Forelimb muscle (tissue), 1 donor: ENCODE results near the gene RAB35. TPM values are rescaled to one million over a fixed set of nuclear protein-coding genes. Genes with fewer than 3 reads are reported as not detected.
A peak's percentile ranks its signal among the peaks of the same experiment; 100 is the strongest.

Experiments
- DNase-seq: peaks from one replicate; pipeline ENCODE4 v3.0.0-alpha.2; 2013; ENCODE audit warnings: low read depth
- polyA plus RNA-seq: library from polyadenylated mRNA; unstranded; fragments of 120-200 nt; gene quantifications from one replicate; pipeline ENCODE4 v1.2.1, GENCODE V29; 2013; ENCODE audit not compliant: insufficient read length

Gene RAB35
- polyA plus RNA-seq, 1 donor: 31.5 TPM

GRCh38 chr12:120132863-120133385, 16.4 kb upstream of the RAB35 start:
- DNase-seq: no peak

- no peak for DNase-seq
Observed at GRCh38 chr12:120132054-120132836, 15.7 kb upstream of the RAB35 start.

DNA sequence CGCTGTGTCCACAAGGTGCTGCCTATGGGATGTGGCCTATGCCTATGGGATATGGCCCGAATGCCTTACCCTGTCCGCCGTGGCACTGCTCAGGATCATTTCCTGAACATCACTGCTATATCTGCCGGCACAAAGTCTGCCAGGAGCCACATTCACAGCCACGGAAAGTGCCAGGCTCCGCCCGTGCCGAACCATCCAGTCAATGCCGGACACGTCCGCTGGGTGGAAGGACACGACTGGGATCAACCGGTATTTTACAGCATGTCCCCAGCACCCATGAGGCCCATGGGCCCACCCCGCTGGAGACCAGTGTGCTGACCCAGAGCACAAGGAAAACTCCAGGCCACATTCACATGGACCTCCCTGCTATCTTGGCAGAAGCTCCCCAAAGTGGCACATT, 14.6 kb upstream of the RAB35 start:
- DNase-seq: no peak

DNA sequence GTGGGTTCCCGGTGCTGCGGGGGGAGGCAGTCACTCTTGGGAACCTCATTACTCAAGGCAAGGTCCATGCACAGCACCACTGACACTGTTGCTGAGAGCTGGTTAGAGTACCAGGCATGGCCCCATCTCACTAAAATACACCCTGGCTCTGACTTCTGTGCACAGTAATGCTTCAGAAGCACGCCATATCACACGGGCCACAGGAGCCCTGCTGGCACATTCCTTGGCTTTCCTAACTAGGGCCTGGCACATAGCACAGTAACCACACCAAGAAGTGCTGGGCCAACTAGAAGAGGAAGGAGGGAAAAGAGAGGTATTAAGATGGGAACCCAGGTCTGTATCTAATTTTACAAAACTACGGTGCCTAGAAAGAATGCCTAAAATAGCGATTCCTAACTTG, 13.5 kb upstream of the RAB35 start:
- DNase-seq: no peak

GRCh38 chr12:120126635-120127005, 10.1 kb upstream of the RAB35 start:
- DNase-seq: no peak

- no peak for DNase-seq
Observed at GRCh38 chr12:120125792-120126634, 9.5 kb upstream of the RAB35 start.

DNA sequence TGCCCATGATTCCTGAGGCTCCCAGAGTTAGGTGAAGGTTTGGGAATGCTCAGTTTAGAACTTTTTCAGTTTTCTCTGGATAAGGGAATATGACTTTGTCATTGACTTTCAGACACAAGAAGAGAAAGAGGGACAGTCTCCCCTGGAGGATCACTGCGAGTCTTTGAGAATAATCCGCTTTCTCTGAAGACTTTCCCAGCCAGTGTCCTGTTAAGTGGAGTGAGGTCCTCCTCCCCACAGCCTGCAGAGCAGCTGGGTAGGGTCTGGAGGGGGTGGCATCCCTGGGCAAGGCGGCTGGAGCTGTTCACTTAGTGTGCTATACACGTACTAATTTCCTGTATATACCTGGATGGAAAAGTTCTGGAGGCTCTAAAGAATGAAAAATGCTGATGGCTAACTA, 8.5 kb upstream of the RAB35 start:
- no peak for DNase-seq

GRCh38 chr12:120121766-120122293, 5.3 kb upstream of the RAB35 start:
- DNase-seq: no peak

- DNase-seq: no peak
Observed at GRCh38 chr12:120121343-120121742, 4.8 kb upstream of the RAB35 start.

- DNase-seq: no peak
Observed at GRCh38 chr12:120119271-120119973, 2.9 kb upstream of the RAB35 start.

DNA sequence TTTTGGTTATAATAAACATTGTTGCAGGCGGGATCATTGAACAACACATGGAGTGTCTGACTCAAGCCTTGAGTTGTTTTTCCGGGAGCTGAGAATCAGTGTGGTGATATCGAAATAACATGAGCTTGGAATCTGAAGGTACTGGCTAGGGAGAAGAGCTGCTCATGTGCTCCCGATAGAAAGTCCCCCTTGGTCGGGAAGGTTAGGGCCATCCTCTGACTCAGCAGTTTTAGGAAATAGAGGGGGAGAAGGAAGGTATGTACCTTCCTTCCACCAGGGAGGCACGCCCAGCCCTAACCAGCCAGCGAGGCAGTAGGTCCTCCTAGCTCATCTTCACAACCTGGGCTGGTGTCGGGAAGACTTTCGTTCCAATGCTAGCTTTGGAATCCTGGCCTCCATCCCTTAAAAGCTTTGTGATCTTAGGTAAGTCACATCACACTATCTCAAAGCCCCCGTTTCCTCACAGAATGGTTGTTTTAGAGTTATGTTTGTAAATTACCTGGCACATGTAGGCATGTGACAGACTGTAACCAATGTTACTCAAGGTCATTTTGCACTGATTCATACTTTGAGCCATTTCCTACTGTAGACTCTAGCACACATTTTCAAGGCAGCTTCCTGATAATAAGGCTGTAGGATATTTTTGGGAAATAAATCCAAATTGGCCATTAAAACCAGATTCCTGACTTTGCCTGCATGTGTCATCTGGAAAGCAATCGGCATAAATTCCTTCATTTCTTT, 1.9 kb upstream of the RAB35 start:
- no peak for DNase-seq

- no peak for DNase-seq
Observed at GRCh38 chr12:120117961-120118320, 1.4 kb upstream of the RAB35 start.

DNA sequence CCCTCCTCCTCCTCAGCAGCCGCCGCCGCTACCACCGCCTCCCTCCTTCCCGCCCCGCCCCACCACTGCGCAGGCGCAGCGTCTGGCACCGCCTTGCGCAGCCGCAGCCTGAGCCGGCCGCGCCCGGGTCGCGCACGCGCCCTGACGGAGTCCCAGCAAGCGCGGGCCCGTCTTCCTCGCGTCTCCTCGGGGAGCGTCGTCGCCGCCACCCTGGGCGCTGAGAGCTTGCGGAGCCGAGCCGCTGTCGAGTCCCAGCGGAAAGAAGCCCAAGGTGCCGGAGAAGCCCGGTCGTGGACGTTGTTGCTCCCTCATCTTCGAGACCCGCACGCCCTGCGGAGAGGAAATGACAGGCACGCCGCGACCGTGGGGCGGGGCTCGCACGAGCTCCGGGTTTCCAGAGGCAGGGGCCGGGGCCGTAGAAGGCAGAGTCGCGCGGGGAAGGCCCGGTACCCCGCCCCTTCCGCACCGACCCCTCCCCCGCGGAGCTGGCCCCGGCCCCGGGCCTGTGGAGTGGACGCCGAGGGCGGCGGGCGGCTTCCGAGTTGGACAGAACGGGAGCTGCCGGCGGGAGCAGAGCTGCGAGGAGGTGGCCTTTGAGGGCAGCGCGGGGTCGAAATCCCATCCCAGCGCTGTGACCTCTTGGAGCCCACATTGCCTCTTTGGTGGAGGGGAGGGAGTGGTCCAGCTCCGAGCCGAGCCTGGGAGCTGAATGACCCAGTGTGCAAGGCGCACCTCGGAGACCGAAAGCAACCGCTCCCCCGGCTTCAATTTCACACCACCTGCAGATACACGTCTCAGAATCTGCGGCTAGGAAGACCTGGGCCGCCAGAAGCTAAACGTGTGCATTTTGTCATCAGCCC, 469 bp upstream of the RAB35 start:
- DNase-seq: peak; percentile 74

DNA sequence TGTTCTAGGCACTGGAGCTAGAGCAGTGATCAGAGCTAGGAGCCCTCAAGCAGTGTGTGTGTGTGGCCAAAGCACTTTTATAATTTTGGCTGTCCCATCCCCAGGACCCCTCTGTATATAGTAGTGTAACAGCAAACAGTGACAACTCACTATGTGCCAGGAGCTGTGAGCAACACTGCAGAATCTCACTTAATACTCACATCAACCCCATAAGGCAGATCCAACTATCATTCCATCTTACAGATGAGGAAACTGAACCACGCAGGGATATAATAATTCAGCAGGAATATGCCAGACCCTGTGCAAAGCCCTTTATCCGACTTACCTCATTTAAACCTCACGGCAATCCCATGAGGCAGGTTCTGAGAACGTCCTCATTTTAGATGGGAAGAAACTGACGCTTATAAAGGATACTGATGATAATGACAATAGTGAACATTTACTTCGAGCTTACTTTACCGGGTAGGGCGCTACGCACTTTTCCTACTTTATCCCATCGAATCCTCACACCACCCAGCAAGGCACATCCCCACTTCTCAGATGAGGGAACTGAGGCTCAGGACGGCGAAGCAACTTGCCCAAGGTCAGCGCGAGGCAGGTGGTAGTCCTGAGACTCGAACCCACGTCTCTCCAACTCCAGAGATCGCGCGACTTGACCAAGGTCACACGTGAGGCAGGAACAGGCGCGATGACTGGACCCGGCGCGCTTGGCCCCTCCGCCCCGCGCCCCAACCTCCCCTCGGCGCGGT, 687 bp downstream of the RAB35 start:
- DNase-seq: no peak

DNA sequence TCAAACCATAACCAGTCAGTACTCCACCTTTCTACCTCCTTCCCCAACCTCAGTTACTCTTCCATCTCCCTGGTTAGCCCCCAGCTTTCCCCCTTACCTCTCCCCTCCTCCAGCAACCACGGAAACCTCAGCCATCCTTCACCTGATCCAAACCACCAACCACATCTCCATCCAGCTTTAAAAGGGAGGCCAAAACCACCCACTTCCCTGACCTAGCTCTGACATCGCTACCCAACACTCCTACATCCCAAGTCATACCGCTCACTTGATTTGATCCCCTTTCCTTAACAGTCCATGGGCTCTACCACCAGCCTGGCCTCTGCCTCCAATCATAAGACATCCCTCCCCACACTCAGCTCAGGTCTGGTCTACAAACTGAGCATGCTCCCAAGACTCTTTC, 1.5 kb downstream of the RAB35 start:
- no peak for DNase-seq

DNA sequence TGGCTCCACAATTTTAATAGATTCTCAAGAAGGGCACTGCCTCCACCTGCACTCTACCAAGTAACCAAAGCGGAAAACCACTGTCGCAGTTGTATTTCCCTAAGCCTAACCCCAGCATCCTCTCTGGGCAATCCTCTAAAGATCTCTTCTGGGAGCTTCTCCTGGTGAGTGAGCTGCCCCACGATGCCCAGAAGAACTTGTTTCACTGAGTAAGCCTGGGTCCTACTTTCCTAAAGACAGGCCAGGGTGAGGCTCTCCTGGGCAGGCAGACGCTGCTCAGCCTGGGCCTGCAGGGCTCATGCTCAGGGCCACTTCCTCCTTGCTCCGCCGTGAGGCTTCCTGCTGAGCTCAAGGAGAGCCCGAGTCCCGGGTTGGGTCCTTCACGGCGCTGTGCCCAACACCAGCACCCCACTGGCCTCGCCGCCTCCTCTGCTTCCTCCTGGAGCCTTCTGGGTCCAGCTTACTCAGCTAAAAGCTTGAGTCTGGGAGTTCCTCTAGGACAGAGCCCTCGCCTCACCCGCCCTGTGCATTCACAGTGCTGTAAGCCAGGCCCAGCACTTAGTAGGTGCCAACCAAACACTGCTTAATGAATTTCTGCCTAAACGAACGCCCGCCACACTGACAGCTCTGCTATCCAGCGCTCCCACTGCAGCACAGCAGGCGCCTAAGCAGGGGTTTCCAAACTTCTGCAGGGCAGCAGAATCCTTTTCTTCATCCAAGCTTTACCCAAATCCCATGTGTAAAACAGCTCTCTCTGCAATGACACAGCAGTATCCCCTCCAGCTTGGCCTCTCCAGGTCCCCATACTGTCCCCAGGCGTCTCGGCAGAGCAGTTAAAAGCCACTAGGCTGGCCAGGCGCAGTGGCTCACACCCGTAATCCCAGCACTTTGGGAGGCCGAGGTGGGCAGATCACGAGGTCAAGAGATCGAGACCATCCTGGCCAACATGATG, 5.7 kb downstream of the RAB35 start:
- DNase-seq: no peak

DNA sequence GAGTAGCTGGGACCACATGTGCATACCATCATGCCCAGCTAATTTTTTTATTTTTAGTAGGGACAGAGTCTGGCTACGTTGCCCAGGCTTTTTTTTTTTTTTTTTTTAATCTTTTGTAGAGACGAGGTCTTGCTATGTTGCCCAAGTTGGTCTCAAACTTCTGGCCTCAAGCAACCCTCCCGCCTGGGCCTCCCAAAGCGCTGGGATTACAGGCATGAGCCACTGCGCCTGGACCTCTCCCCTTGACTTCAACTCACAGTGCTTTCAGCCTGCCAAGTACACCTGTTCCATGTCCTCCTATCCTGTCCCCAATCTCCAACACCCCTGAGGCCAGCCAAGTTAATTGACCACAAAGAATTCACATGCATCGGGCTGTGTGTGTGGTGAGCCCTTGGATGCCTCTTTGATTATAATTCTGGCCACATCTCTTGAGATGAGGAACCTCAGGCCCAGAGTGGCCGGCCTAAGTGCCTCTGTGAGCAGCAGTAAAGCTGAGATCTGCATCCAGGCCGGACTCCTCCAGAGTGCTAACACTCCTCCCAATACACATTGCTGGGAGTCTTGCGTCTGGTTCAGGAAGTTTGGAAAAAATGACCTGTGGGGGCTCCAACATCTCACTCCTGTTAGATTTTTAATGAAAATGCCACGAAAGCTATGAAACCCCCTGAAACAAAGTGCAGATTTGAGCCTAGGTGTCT, 6.8 kb downstream of the RAB35 start:
- DNase-seq: no peak

GRCh38 chr12:120106151-120106550, 10.4 kb downstream of the RAB35 start:
- no peak for DNase-seq
